Neural cell (in vitro differentiated cells): Measurements from ENCODE around the gene CYP4A22.
"Not testable (repeated sequence)": the region's sequence is repeated elsewhere in the genome, so short reads cannot be mapped to it uniquely, and the experiment has no call there.

Experiments
- EZH2 ChIP-seq: fragments of 200-600, 300-800 bp; shearing (Covaris generic), sonication (generic); IDR thresholded peaks from 2 replicates; pipeline ENCODE4 v1.6.1; 2014; ENCODE audit warnings: antibody characterized with exemption, low read length, borderline replicate concordance, mild to moderate bottlenecking; ENCODE audit not compliant: insufficient read depth, poor library complexity, severe bottlenecking
- POLR2AphosphoS5 ChIP-seq: IDR thresholded peaks from 2 replicates; pipeline ENCODE4 v1.6.1; 2012
- RAD21 ChIP-seq: fragments of 450-650 bp; conservative IDR thresholded peaks from 2 replicates; pipeline ENCODE4 v1.6.1; 2014; ENCODE audit warnings: antibody characterized with exemption, mild to moderate bottlenecking, moderate library complexity
- TAF1 ChIP-seq: IDR thresholded peaks from 2 replicates; pipeline ENCODE4 v1.6.1; 2012; ENCODE audit warnings: low read depth
- TF ChIP-seq, protein P1 (sequence below): fragments of 450-650 bp; IDR thresholded peaks from 2 replicates; pipeline ENCODE4 v1.5.1; 2014; ENCODE audit warnings: antibody characterized with exemption, mild to moderate bottlenecking, moderate library complexity; ENCODE audit not compliant: poor library complexity, severe bottlenecking

DNA sequence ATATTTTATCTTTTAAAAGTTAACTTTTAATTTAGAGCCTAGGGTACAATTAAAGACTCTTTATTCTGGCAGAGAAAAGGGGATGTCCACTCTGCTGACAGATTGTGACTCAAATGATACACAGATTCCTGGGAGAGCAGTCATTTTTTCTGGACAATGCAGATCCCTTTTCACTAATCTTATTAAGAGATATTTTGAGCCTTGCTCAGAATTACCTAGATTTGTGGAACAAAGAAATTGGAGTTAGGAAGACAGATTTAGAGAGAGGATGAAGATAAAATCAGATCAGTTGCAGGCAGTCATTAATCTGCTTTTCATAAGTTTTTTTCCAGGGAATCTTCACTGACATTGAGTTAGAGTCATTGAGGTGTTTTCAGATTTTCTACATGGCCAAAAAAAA lies 27.8 kb upstream of the CYP4A22 start:
- not testable (repeated sequence) for TF ChIP-seq POLR2AphosphoS5, RAD21, EZH2, TAF1
- TF ChIP-seq, protein P1, sequence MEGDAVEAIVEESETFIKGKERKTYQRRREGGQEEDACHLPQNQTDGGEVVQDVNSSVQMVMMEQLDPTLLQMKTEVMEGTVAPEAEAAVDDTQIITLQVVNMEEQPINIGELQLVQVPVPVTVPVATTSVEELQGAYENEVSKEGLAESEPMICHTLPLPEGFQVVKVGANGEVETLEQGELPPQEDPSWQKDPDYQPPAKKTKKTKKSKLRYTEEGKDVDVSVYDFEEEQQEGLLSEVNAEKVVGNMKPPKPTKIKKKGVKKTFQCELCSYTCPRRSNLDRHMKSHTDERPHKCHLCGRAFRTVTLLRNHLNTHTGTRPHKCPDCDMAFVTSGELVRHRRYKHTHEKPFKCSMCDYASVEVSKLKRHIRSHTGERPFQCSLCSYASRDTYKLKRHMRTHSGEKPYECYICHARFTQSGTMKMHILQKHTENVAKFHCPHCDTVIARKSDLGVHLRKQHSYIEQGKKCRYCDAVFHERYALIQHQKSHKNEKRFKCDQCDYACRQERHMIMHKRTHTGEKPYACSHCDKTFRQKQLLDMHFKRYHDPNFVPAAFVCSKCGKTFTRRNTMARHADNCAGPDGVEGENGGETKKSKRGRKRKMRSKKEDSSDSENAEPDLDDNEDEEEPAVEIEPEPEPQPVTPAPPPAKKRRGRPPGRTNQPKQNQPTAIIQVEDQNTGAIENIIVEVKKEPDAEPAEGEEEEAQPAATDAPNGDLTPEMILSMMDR: not testable (repeated sequence)
